ENCODE results near the gene SIK3.

DNA sequence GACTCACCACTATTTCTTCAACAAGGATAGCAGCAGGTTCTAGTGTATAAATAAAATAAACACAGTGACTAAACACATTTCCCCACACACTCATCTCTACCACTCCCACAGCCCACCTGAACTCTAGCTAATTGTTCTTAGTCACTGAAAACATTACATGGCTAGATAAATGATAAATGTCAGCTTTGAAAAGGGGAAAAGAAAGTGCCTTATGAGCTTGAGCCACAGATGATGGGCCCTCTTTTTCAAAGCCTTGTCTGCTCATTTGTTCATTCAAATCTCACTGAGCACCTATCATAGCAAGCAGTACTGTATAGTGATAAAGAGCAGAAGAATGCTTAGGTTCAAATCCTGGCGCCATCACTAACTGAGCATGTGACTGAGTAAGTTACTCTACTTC, 58.3 kb downstream of the SIK3 start:
- TF ChIP-seq, protein P1, sequence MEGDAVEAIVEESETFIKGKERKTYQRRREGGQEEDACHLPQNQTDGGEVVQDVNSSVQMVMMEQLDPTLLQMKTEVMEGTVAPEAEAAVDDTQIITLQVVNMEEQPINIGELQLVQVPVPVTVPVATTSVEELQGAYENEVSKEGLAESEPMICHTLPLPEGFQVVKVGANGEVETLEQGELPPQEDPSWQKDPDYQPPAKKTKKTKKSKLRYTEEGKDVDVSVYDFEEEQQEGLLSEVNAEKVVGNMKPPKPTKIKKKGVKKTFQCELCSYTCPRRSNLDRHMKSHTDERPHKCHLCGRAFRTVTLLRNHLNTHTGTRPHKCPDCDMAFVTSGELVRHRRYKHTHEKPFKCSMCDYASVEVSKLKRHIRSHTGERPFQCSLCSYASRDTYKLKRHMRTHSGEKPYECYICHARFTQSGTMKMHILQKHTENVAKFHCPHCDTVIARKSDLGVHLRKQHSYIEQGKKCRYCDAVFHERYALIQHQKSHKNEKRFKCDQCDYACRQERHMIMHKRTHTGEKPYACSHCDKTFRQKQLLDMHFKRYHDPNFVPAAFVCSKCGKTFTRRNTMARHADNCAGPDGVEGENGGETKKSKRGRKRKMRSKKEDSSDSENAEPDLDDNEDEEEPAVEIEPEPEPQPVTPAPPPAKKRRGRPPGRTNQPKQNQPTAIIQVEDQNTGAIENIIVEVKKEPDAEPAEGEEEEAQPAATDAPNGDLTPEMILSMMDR (IDR thresholded peaks at IDR 0.05): no peak
- no peak for TF ChIP-seq POLR2A (IDR thresholded peaks at IDR 0.05)

All from heart left ventricle (tissue), 13 donors.